Measurements from ENCODE around the gene ETV1. TPM values are rescaled to one million over a fixed set of nuclear protein-coding genes. Genes with fewer than 3 reads are reported as not detected.

Gene ETV1
- total RNA-seq, 4 donors from 2014 or later: 0.41 to 2.0 (median 0.83) TPM

GRCh38 chr7:13948019-13948801 is 41.3 kb downstream of the ETV1 start:
- Histone ChIP-seq H3K4me3 (no peak overlapping the region), H3K27ac (no peak overlapping the region), H3K27me3 (no peaks in the 10 kb centered on the region), H3K9me3 (no peaks in the 10 kb centered on the region), H3K36me3 (no peaks in the 10 kb centered on the region), H3K4me1 (no peaks in the 10 kb centered on the region)
- in situ Hi-C loops (cut with MboI; ENCODE audit: low sequenced_read_pairs in 4 of 4) (no loop called here), intact Hi-C loops (cut with DNase I; ENCODE audit: low total_unique reads) (no loop called here)
- DNase-seq (no peak), ATAC-seq (no peak)
- TF ChIP-seq POLR2A (IDR thresholded peaks at IDR 0.05): no peak

- H3K9me3 ChIP-seq: no peaks in the 10 kb centered on the region
- in situ Hi-C loops (cut with MboI; ENCODE audit: low sequenced_read_pairs in 4 of 4): no loop called here
- DNase-seq (no peak), ATAC-seq (no peak)
- H3K4me1 ChIP-seq: no peaks in the 10 kb centered on the region
- H3K27ac ChIP-seq: no peak overlapping the region
- intact Hi-C loops (cut with DNase I; ENCODE audit: low total_unique reads): no loop called here
- H3K27me3 ChIP-seq: no peaks in the 10 kb centered on the region
- no peak overlapping the region for H3K4me3 ChIP-seq
- H3K36me3 ChIP-seq: no peaks in the 10 kb centered on the region
- TF ChIP-seq CTCF (IDR thresholded peaks at IDR 0.05 in 4 of 5, conservative IDR thresholded peaks at IDR 0.05 in 1 of 5) (no peak), POLR2A (IDR thresholded peaks at IDR 0.05) (no peak)
Observed at GRCh38 chr7:13947535-13947934, 41.9 kb downstream of the ETV1 start.

- no peak for DNase-seq
- ATAC-seq: no peak
- no peaks in the 10 kb centered on the region for H3K27me3 ChIP-seq
- no peak overlapping the region for H3K27ac ChIP-seq
- no peaks in the 10 kb centered on the region for H3K4me1 ChIP-seq
- TF ChIP-seq CTCF (IDR thresholded peaks at IDR 0.05 in 4 of 5, conservative IDR thresholded peaks at IDR 0.05 in 1 of 5): no peak
- TF ChIP-seq POLR2A (IDR thresholded peaks at IDR 0.05): no peak
- H3K9me3 ChIP-seq: no peaks in the 10 kb centered on the region
- intact Hi-C loops (cut with DNase I; ENCODE audit: low total_unique reads): no loop called here
- H3K4me3 ChIP-seq: no peak overlapping the region
- no peaks in the 10 kb centered on the region for H3K36me3 ChIP-seq
- in situ Hi-C loops (cut with MboI; ENCODE audit: low sequenced_read_pairs in 4 of 4): no loop called here
Observed at GRCh38 chr7:13946181-13946580, 43.3 kb downstream of the ETV1 start.

GRCh38 chr7:13945670-13946069 is 43.8 kb downstream of the ETV1 start:
- H3K4me3 ChIP-seq: no peak overlapping the region
- no peaks in the 10 kb centered on the region for H3K9me3 ChIP-seq
- ATAC-seq: no peak
- intact Hi-C loops (cut with DNase I; ENCODE audit: low total_unique reads): no loop called here
- H3K36me3 ChIP-seq: no peaks in the 10 kb centered on the region
- H3K27me3 ChIP-seq: no peaks in the 10 kb centered on the region
- DNase-seq: no peak
- in situ Hi-C loops (cut with MboI; ENCODE audit: low sequenced_read_pairs in 4 of 4): no loop called here
- H3K4me1 ChIP-seq: no peaks in the 10 kb centered on the region
- no peak for TF ChIP-seq POLR2A (IDR thresholded peaks at IDR 0.05)
- no peak for TF ChIP-seq CTCF (IDR thresholded peaks at IDR 0.05 in 4 of 5, conservative IDR thresholded peaks at IDR 0.05 in 1 of 5)
- H3K27ac ChIP-seq: no peak overlapping the region

GRCh38 chr7:13933536-13933935 is 55.9 kb downstream of the ETV1 start:
- TF ChIP-seq POLR2A (IDR thresholded peaks at IDR 0.05) (no peak), CTCF (IDR thresholded peaks at IDR 0.05 in 4 of 5, conservative IDR thresholded peaks at IDR 0.05 in 1 of 5) (no peak)
- DNase-seq (no peak), ATAC-seq (no peak)
- H3K27ac ChIP-seq: no peak overlapping the region
- no peaks in the 10 kb centered on the region for H3K4me1 ChIP-seq
- in situ Hi-C loops (cut with MboI; ENCODE audit: low sequenced_read_pairs in 4 of 4): no loop called here
- no peaks in the 10 kb centered on the region for H3K9me3 ChIP-seq
- H3K4me3 ChIP-seq: no peak overlapping the region
- no peaks in the 10 kb centered on the region for H3K36me3 ChIP-seq
- intact Hi-C loops (cut with DNase I; ENCODE audit: low total_unique reads): no loop called here
- H3K27me3 ChIP-seq: no peaks in the 10 kb centered on the region

Data from gastrocnemius medialis (tissue), 4 donors.